Posterior cingulate gyrus (tissue), 11 donors: Measurements from ENCODE around the gene PLB1.
"Not testable (repeated sequence)": the region's sequence is repeated elsewhere in the genome, so short reads cannot be mapped to it uniquely, and the experiment has no call there.

Experiments used
- DNase-seq, 10 donors: peaks; one replicate each; pipeline versions ENCODE4 v3.0.0 to v3.0.0-alpha.2; 2020 to 2021; ENCODE audit warnings: mixed read lengths in 3 of 10
- intact Hi-C: fragments of 100-400 bp; cut with DNase I; formaldehyde crosslinking; loops from one replicate; pipeline ENCODE4 v1.15.1; 2023

Gene PLB1

GRCh38 chr2:28465148-28465885 lies 30.5 kb upstream of the PLB1 start:
- intact Hi-C loops, result no loop called here
- DNase-seq, result no peak

- peak in 6 of 10 donors; percentile 23 to 90 (median 46) for DNase-seq
- intact Hi-C loops, result no loop called here
Measured at GRCh38 chr2:28469304-28469703, 26.6 kb upstream of the PLB1 start.

- intact Hi-C loops, result no loop called here
- peak in 1 of 10 donors; percentile 20 for DNase-seq
Measured at GRCh38 chr2:28469947-28470535, 25.8 kb upstream of the PLB1 start.

- intact Hi-C loops, result no loop called here
- DNase-seq, result no peak
Measured at GRCh38 chr2:28470759-28471158, 25.1 kb upstream of the PLB1 start.

GRCh38 chr2:28471214-28471613 lies 24.6 kb upstream of the PLB1 start:
- peak in 1 of 10 donors; percentile 63 for DNase-seq
- intact Hi-C loops, result no loop called here

GRCh38 chr2:28471701-28472236 lies 24.1 kb upstream of the PLB1 start:
- intact Hi-C loops, result no loop called here

GRCh38 chr2:28472641-28473040 lies 23.2 kb upstream of the PLB1 start:
- DNase-seq, result peak in 1 of 10 donors; percentile 77
- intact Hi-C loops, result not testable (repeated sequence)

More at GRCh38 chr2:28471701-28472236, 24.1 kb upstream of the PLB1 start:
- no peak for DNase-seq

GRCh38 chr2:28475088-28475595 lies 20.7 kb upstream of the PLB1 start:
- DNase-seq, result no peak
- intact Hi-C loops, result no loop called here

GRCh38 chr2:28477087-28477486 lies 18.8 kb upstream of the PLB1 start:
- DNase-seq, result no peak
- intact Hi-C loops, result no loop called here

GRCh38 chr2:28477645-28478044 lies 18.2 kb upstream of the PLB1 start:
- DNase-seq, result no peak
- intact Hi-C loops, result no loop called here

- intact Hi-C loops, result no loop called here
- no peak for DNase-seq
Measured at GRCh38 chr2:28480403-28481049, 15.3 kb upstream of the PLB1 start.

GRCh38 chr2:28481905-28482304 lies 14.0 kb upstream of the PLB1 start:
- intact Hi-C loops, result no loop called here
- DNase-seq, result no peak

- intact Hi-C loops, result no loop called here
- no peak for DNase-seq
Measured at GRCh38 chr2:28484835-28485234, 11.0 kb upstream of the PLB1 start.

- intact Hi-C loops, result no loop called here
Measured at GRCh38 chr2:28486526-28486925, 9.3 kb upstream of the PLB1 start.

GRCh38 chr2:28487258-28487657 lies 8.6 kb upstream of the PLB1 start:
- intact Hi-C loops, result no loop called here
- no peak for DNase-seq

More at GRCh38 chr2:28486526-28486925, 9.3 kb upstream of the PLB1 start:
- DNase-seq, result no peak

- peak in 1 of 10 donors; percentile 84 for DNase-seq
- intact Hi-C loops, result no loop called here
Measured at GRCh38 chr2:28488083-28488830, 7.6 kb upstream of the PLB1 start.

GRCh38 chr2:28488858-28489575 lies 6.8 kb upstream of the PLB1 start:
- no peak for DNase-seq
- intact Hi-C loops, result no loop called here

- no peak for DNase-seq
- intact Hi-C loops, result no loop called here
Measured at GRCh38 chr2:28490558-28490957, 5.3 kb upstream of the PLB1 start.

- DNase-seq, result no peak
Measured at GRCh38 chr2:28492282-28492681, 3.6 kb upstream of the PLB1 start.

GRCh38 chr2:28493636-28494035 lies 2.2 kb upstream of the PLB1 start:
- no peak for DNase-seq
- intact Hi-C loops, result no loop called here

More at GRCh38 chr2:28492282-28492681, 3.6 kb upstream of the PLB1 start:
- intact Hi-C loops, result no loop called here
